Prostate gland (tissue), 2 donors: ENCODE measurements around the gene AP1S3. TPM values are rescaled to one million over a fixed set of nuclear protein-coding genes. Genes with fewer than 3 reads are reported as not detected.

ENCODE experiments used
- DNase-seq: peaks from one replicate; pipeline ENCODE4 v3.0.0-alpha.2; 2019; ENCODE audit warnings: low spot score
- H3K27ac ChIP-seq, 2 donors: fragments of 200-600 bp; sonication (generic); 2 replicates each; pipeline ENCODE4 v1.5.1; 2017 to 2019
- H3K27me3 ChIP-seq: fragments of 200-600 bp; sonication (generic); replicated peaks from 2 replicates; pipeline ENCODE4 v1.5.1; 2019; ENCODE audit not compliant: insufficient read depth
- H3K36me3 ChIP-seq, 2 donors: fragments of 200-600 bp; sonication (generic); 1 replicate in 1 of 2; 2 replicates in 1 of 2; pipeline versions ENCODE4 v1.5.1 to v1.8.1; 2017 to 2019
- H3K4me1 ChIP-seq: fragments of 200-600 bp; sonication (generic); replicated peaks from 2 replicates; pipeline ENCODE4 v1.5.1; 2019
- H3K4me3 ChIP-seq, 2 donors: fragments of 200-600 bp; sonication (generic); 2 replicates each; pipeline ENCODE4 v1.5.1; 2017 to 2019
- H3K9me3 ChIP-seq: fragments of 200-600 bp; sonication (generic); 2 replicates; pipeline ENCODE4 v1.5.1; 2017
- POLR2A ChIP-seq: fragments of 450-650 bp; IDR thresholded peaks from one replicate; pipeline ENCODE4 v1.6.1; 2016; ENCODE audit warnings: antibody characterized with exemption, mild to moderate bottlenecking
- POLR2AphosphoS5 ChIP-seq: sonication (generic); formaldehyde crosslinking; IDR thresholded peaks from one replicate; pipeline ENCODE4 v1.6.1; 2017; ENCODE audit warnings: antibody characterized with exemption
- WGBS: methylation state at CpG from one replicate; pipeline ENCODE4 v1.1.5; 2018; 5-methylcytosine and 5-hydroxymethylcytosine counted together
- intact Hi-C: fragments of 100-400 bp; cut with DNase I; formaldehyde crosslinking; loops from one replicate; pipeline ENCODE4 v1.14.2; 2022
- total RNA-seq, 2 donors: library from RNA; depleted of rRNA; stranded (reverse); fragments of >200 nt; gene quantifications; one replicate each; pipeline ENCODE4 v1.1.0, GENCODE V29; 2016
- TF ChIP-seq, protein P1 (sequence below), 4 experiments: fragments of 200-600 bp in 2 of 4; fragments of 450-650 bp in 2 of 4; sonication (generic) in 2 of 4; IDR thresholded peaks; 1 replicate in 3 of 4; 2 replicates in 1 of 4; pipeline ENCODE4 v1.5.1; 2016 to 2019; ENCODE audit warnings: antibody characterized with exemption in 4 of 4, mild to moderate bottlenecking in 2 of 4, moderate library complexity in 2 of 4

The AP1S3 gene
- total RNA-seq, 2 donors from 2014 or later: 2.7 to 7.7 TPM

DNA sequence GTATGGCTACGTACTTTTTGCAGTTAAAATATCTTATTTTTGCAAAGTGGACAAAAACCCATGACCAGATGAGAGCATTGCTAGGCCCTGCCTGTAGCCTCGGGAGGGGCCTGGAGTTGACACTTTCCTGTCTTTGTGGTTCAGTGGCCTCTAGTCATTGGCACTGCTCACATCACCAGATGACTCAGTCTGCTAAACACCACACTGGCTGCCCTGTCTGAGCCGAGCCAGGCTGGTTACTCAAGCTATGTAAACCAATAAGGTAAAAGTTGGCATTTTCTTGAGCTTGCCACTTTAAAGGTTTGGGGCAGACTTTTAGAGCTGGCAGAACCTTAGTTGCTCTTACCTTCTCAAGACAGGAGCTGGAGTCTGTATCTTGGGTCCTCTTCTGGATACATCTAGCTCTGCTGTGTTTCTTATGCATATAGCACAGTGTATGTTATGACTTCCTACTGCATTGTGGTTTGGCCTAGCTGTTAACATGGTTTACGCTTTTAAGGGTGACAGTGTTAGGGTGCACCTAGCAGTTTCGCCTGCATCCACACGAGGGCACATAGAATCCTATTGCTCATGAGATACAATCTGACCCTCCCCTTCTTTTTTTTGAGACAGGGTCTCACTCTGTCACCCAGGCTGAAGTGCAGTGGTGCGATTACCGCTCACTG is 76.4 kb downstream of the AP1S3 start:
- WGBS: 82% methylated on average over 8 of the region's 8 CpGs
- Histone ChIP-seq H3K27ac (no peak overlapping the region), H3K27me3 (no peaks in the 10 kb centered on the region), H3K9me3 (no peaks in the 10 kb centered on the region), H3K4me3 (no peak overlapping the region), H3K36me3 (no peaks in the 10 kb centered on the region), H3K4me1 (no peaks in the 10 kb centered on the region)
- intact Hi-C loops: no loop called here
- TF ChIP-seq POLR2A: no peak
- TF ChIP-seq, protein P1, sequence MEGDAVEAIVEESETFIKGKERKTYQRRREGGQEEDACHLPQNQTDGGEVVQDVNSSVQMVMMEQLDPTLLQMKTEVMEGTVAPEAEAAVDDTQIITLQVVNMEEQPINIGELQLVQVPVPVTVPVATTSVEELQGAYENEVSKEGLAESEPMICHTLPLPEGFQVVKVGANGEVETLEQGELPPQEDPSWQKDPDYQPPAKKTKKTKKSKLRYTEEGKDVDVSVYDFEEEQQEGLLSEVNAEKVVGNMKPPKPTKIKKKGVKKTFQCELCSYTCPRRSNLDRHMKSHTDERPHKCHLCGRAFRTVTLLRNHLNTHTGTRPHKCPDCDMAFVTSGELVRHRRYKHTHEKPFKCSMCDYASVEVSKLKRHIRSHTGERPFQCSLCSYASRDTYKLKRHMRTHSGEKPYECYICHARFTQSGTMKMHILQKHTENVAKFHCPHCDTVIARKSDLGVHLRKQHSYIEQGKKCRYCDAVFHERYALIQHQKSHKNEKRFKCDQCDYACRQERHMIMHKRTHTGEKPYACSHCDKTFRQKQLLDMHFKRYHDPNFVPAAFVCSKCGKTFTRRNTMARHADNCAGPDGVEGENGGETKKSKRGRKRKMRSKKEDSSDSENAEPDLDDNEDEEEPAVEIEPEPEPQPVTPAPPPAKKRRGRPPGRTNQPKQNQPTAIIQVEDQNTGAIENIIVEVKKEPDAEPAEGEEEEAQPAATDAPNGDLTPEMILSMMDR (IDR thresholded peaks at IDR 0.05): peak in 1 of 4 experiments; percentile 19
- DNase-seq: no peak

DNA sequence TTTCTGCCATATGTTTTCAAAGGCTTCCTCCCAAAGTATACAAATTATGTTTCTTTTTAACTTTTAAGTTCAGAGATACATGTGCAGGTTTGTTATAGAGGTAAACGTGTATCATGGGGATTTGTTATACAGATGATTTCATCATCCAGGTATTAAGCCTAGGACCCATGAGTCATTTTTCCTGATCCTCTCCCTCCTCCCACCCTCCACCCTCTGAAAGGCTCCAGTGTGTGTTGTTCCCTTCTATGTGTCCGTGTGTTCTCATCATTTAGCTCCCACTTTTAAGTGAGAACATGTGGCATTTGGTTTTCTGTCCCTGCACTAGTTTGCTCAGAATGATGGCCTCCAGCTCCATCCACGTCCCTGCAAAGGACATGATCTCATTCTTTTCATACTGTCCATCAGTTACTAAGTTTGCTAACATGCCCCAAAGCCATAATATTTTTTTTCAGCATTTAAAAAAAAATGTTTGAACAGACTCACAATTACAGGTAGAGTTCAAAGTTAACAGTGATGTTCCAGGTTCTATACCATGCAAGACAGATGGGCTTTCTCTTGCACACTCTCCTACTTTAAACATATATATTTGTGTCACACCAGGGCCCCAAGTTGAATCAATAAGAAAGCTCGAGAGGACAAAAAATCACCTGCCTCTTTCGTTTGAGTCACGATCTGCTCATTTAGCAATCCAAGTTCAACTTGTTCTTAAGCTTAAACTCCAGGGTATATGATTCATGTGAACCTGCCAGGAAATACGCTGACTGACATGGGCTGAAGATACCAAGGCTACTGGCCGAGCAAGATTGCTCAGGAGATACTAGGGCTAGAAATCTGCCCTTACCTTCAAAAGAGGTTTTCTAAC is 77.6 kb downstream of the AP1S3 start:
- Histone ChIP-seq H3K27me3 (no peaks in the 10 kb centered on the region), H3K4me3 (no peak overlapping the region), H3K9me3 (no peaks in the 10 kb centered on the region), H3K4me1 (no peaks in the 10 kb centered on the region), H3K36me3 (no peaks in the 10 kb centered on the region), H3K27ac (no peak overlapping the region)
- TF ChIP-seq POLR2AphosphoS5: no peak
- no peak for TF ChIP-seq POLR2A
- TF ChIP-seq, protein P1 (IDR thresholded peaks at IDR 0.05): no peak
- intact Hi-C loops: no loop called here
- no peak for DNase-seq
- WGBS: 68% methylated on average over 8 of the region's 8 CpGs

DNA sequence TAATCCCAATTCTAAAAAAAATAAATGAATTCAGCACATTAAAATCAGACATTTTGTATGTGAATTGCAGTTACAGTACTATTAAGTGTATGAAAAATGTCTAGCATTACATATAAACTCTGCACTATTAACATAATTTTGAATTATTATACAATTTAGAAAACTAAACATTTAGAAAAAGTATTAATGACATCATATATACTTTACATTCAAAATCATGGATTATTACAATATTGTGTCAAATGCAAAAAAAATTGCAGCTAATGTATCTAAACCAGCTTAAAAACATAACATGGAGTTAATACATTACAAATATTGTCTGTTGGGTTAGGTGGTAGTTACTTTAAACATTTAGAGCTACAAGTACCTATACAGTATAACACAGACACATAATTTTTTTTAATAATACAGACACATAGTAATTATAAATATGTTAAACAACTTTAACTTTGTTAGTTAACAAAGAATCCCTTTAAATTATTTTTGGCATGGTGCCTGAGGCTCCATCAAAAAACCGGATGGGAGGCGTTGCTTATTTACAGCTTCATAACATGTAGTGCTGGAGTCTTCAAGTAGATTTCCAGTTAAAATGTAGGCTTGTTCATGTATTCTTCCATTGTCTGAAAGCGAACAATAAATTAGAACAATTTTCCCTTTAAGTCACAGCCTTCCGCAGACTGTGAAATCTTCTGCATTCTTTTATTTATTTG is 79.1 kb downstream of the AP1S3 start:
- Histone ChIP-seq H3K27ac (no peak overlapping the region), H3K4me3 (no peak overlapping the region), H3K9me3 (no peaks in the 10 kb centered on the region), H3K4me1 (no peaks in the 10 kb centered on the region), H3K27me3 (no peaks in the 10 kb centered on the region), H3K36me3 (no peaks in the 10 kb centered on the region)
- WGBS: 53% methylated on average over 4 of the region's 4 CpGs
- intact Hi-C loops: no loop called here
- DNase-seq: no peak
- TF ChIP-seq POLR2AphosphoS5 (no peak), POLR2A (no peak)
- TF ChIP-seq, protein P1 (IDR thresholded peaks at IDR 0.05): no peak

DNA sequence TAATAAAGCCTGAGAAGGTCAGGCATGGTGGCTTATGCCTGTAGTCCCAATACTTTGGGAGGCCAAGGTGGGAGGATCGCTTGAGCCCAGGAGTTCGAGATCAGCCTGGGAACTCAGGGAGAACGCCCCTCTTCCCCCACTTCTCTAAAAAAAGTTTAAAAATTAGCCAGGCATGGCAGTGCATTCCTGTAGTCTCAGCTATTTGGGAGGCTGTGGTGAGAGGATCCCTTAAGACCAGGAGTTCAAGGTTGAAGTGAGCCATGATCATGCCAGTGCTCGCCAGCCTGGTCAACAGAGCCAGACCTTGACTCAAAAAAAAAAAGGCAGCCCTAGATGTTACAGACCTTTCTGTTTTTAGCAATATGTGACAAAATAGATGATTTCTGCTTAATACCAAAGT is 83.4 kb downstream of the AP1S3 start:
- Histone ChIP-seq H3K4me1 (no peaks in the 10 kb centered on the region), H3K4me3 (no peak overlapping the region), H3K27me3 (no peaks in the 10 kb centered on the region), H3K36me3 (no peaks in the 10 kb centered on the region), H3K9me3 (no peaks in the 10 kb centered on the region), H3K27ac (no peak overlapping the region)
- DNase-seq: no peak
- intact Hi-C loops: no loop called here
- TF ChIP-seq POLR2AphosphoS5: no peak
- TF ChIP-seq POLR2A: no peak
- TF ChIP-seq, protein P1 (IDR thresholded peaks at IDR 0.05): no peak
- 95% methylated on average over 4 of the region's 4 CpGs for WGBS
